ENCODE results near the gene PCDHGA11.

- no peak for TF ChIP-seq CTCF (IDR thresholded peaks at IDR 0.05)
- no peak for TF ChIP-seq POLR2A (IDR thresholded peaks at IDR 0.05)
These were observed 36.2 kb upstream of the PCDHGA11 start for GRCh38 chr5:141384471-141385267.
